Naive thymus-derived CD4-positive, alpha-beta T cell (primary cell): ENCODE results near the gene LDLRAD4. TPM values are rescaled to one million over a fixed set of nuclear protein-coding genes. Genes with fewer than 3 reads are reported as not detected.

ENCODE experiments used
- ATAC-seq: fragments of 150-1000 bp; cut with Tn5 transposase; 2 replicates; pipeline ENCODE4 v1.10.0; 2021; ENCODE audit warnings: mild to moderate bottlenecking, moderate library complexity
- CTCF ChIA-PET: fragments of 350-600 bp; sonication (Branson Sonifier 250); formaldehyde crosslinking; loops from one replicate; lab custom pipeline; 2021; ENCODE audit warnings: antibody characterized with exemption; lab: Charles Lee
- POLR2A ChIA-PET: fragments of 350-600 bp; sonication (Branson Sonifier 250); formaldehyde crosslinking; loops from one replicate; lab custom pipeline; 2021; ENCODE audit warnings: antibody characterized with exemption, inconsistent platforms; lab: Charles Lee
- DNase-seq, 9 donors: peaks; one replicate each; pipeline versions ENCODE4 v3.0.0 to v3.0.0-alpha.2; 2020 to 2022; ENCODE audit warnings: mixed read lengths in 1 of 9
- H3K27ac ChIP-seq: one replicate; pipeline ENCODE4 v1.7.0; 2013; ENCODE audit warnings: mild to moderate bottlenecking, low read depth, low read length, moderate library complexity
- H3K27me3 ChIP-seq, 2 donors: one replicate each; pipeline ENCODE4 v1.7.0; 2013; ENCODE audit warnings: low read length in 2 of 2, mild to moderate bottlenecking in 2 of 2, moderate library complexity in 2 of 2; ENCODE audit not compliant: control insufficient read depth in 2 of 2, insufficient read depth in 2 of 2
- H3K36me3 ChIP-seq, 3 experiments: 1 replicate in 2 of 3; 2 replicates in 1 of 3; pipeline ENCODE4 v1.7.0; 2013; ENCODE audit warnings: low read length in 3 of 3, mild to moderate bottlenecking in 3 of 3, moderate library complexity in 1 of 3; ENCODE audit not compliant: insufficient read depth in 3 of 3, control insufficient read depth in 2 of 3
- H3K4me1 ChIP-seq, 2 donors: one replicate each; pipeline ENCODE4 v1.7.0; 2013; ENCODE audit warnings: low read length in 2 of 2, mild to moderate bottlenecking in 2 of 2, moderate library complexity in 1 of 2; ENCODE audit not compliant: control insufficient read depth in 2 of 2, insufficient read depth in 2 of 2
- H3K4me3 ChIP-seq: 2 replicates; pipeline ENCODE4 v1.7.0; 2013; ENCODE audit warnings: mild to moderate bottlenecking, low read length
- H3K9me3 ChIP-seq, 3 experiments: 1 replicate in 2 of 3; 2 replicates in 1 of 3; pipeline ENCODE4 v1.7.0; 2013; ENCODE audit warnings: low read length in 3 of 3; ENCODE audit not compliant: control insufficient read depth in 2 of 3
- H3K27ac Mint-ChIP-seq, 9 donors: one replicate each; pipeline ENCODE4 v1.8.0; 2020 to 2022; ENCODE audit warnings: mixed read lengths in 9 of 9, mild to moderate bottlenecking in 8 of 9, moderate library complexity in 5 of 9, inconsistent platforms in 2 of 9
- H3K27me3 Mint-ChIP-seq, 5 donors: one replicate each; pipeline ENCODE4 v1.8.0; 2021 to 2022; ENCODE audit warnings: mixed read lengths in 5 of 5, mild to moderate bottlenecking in 1 of 5
- H3K36me3 Mint-ChIP-seq, 5 donors: one replicate each; pipeline ENCODE4 v1.8.0; 2020 to 2022; ENCODE audit warnings: mixed read lengths in 5 of 5, mild to moderate bottlenecking in 3 of 5, inconsistent platforms in 1 of 5
- H3K4me1 Mint-ChIP-seq, 7 donors: one replicate each; pipeline ENCODE4 v1.8.0; 2020 to 2022; ENCODE audit warnings: mixed read lengths in 7 of 7, mild to moderate bottlenecking in 3 of 7, inconsistent platforms in 1 of 7
- H3K4me3 Mint-ChIP-seq, 10 donors: one replicate each; pipeline ENCODE4 v1.8.0; 2020 to 2022; ENCODE audit warnings: mild to moderate bottlenecking in 10 of 10, mixed read lengths in 10 of 10, moderate library complexity in 6 of 10, inconsistent platforms in 2 of 10
- H3K9me3 Mint-ChIP-seq, 11 donors: one replicate each; pipeline ENCODE4 v1.8.0; 2020 to 2022; ENCODE audit warnings: mixed read lengths in 11 of 11, mild to moderate bottlenecking in 4 of 11, inconsistent platforms in 1 of 11, moderate library complexity in 1 of 11
- intact Hi-C, 2 donors: fragments of 100-400 bp; cut with micrococcal nuclease; formaldehyde crosslinking; loops; one replicate each; pipeline ENCODE4 v1.15.1; 2023
- polyA plus RNA-seq, 2 donors: library from polyadenylated mRNA; unstranded; fragments of 300-500 nt; fragmentation: Illumina TruSeq; gene quantifications; one replicate each; pipeline ENCODE4 v1.2.3, GENCODE V29; 2021
- total RNA-seq, 6 experiments: library from RNA in 5 of 6; stranded (reverse) in 5 of 6; gene quantifications; 1 replicate in 5 of 6; 2 replicates in 1 of 6; pipeline ENCODE4 v1.2.3 and lab custom pipeline; 2021 to 2026

The LDLRAD4 gene
- total and polyA plus RNA-seq, 7 experiments from 2014 or later: 13.0 to 84.3 (median 53.7) TPM

- ATAC-seq (no peak), DNase-seq (no peak)
- Mint-ChIP-seq H3K9me3 (peaks cover 0 to 26% (median 6%) of the 10 kb centered on the region in 11 donors), H3K36me3 (peaks cover 0 to 10% (median 1%) of the 10 kb centered on the region in 5 donors), H3K27me3 (peaks cover 0 to 32% (median 6%) of the 10 kb centered on the region in 5 donors), H3K4me3 (no peak overlapping the region), H3K27ac (no peak overlapping the region), H3K4me1 (no peaks in the 10 kb centered on the region)
- Histone ChIP-seq H3K4me3 (no peak overlapping the region), H3K9me3 (peaks cover 0 to 2% (median 0%) of the 10 kb centered on the region in 3 experiments), H3K27ac (no peak overlapping the region), H3K4me1 (no peaks in the 10 kb centered on the region), H3K36me3 (no peaks in the 10 kb centered on the region), H3K27me3 (no peaks in the 10 kb centered on the region)
- intact Hi-C loops: no loop called here
- CTCF ChIA-PET: no interaction called here
- POLR2A ChIA-PET: no interaction called here
Observed at GRCh38 chr18:13194239-13194638, 24.3 kb upstream of the LDLRAD4 start.

- Histone ChIP-seq H3K27me3 (no peaks in the 10 kb centered on the region), H3K4me3 (no peak overlapping the region), H3K4me1 (no peaks in the 10 kb centered on the region), H3K27ac (no peak overlapping the region), H3K9me3 (peaks cover 0 to 5% (median 0%) of the 10 kb centered on the region in 3 experiments), H3K36me3 (no peaks in the 10 kb centered on the region)
- Mint-ChIP-seq H3K27ac (no peak overlapping the region), H3K4me3 (no peak overlapping the region), H3K4me1 (no peaks in the 10 kb centered on the region), H3K27me3 (peaks cover 10 to 29% (median 20%) of the 10 kb centered on the region in 5 donors), H3K9me3 (peaks cover 3 to 47% (median 24%) of the 10 kb centered on the region in 11 donors), H3K36me3 (peaks cover 0 to 26% (median 7%) of the 10 kb centered on the region in 5 donors)
- ATAC-seq (no peak), DNase-seq (no peak)
- ChIA-PET CTCF (interaction anchor here (0.7 kb wide), 1 partner anchor 17 kb away, joined by 3 read pairs; no protein-coding TSS in a partner anchor), POLR2A (no interaction called here)
- intact Hi-C loops: no loop called here
Observed at GRCh38 chr18:13198701-13199100, 19.9 kb upstream of the LDLRAD4 start.

- Mint-ChIP-seq H3K36me3 (peaks cover 0 to 26% (median 7%) of the 10 kb centered on the region in 5 donors), H3K27ac (no peak overlapping the region), H3K4me3 (no peak overlapping the region), H3K4me1 (no peaks in the 10 kb centered on the region), H3K9me3 (peaks cover 3 to 42% (median 24%) of the 10 kb centered on the region in 11 donors), H3K27me3 (peaks cover 10 to 28% (median 20%) of the 10 kb centered on the region in 5 donors)
- no peak for DNase-seq
- intact Hi-C loops: no loop called here
- Histone ChIP-seq H3K27ac (no peak overlapping the region), H3K9me3 (peaks cover 0 to 5% (median 0%) of the 10 kb centered on the region in 3 experiments), H3K36me3 (no peaks in the 10 kb centered on the region), H3K4me1 (no peaks in the 10 kb centered on the region), H3K27me3 (no peaks in the 10 kb centered on the region), H3K4me3 (no peak overlapping the region)
- POLR2A ChIA-PET: no interaction called here
- ATAC-seq: no peak
- CTCF ChIA-PET: no interaction called here
Observed at GRCh38 chr18:13199169-13199568, 19.4 kb upstream of the LDLRAD4 start.

GRCh38 chr18:13201292-13201691 is 17.3 kb upstream of the LDLRAD4 start:
- H3K4me3 Mint-ChIP-seq: no peak overlapping the region
- H3K36me3 Mint-ChIP-seq: peaks cover 0 to 26% (median 7%) of the 10 kb centered on the region in 5 donors
- H3K27ac Mint-ChIP-seq: no peak overlapping the region
- intact Hi-C loops: no loop called here
- H3K27me3 ChIP-seq: no peaks in the 10 kb centered on the region
- H3K27me3 Mint-ChIP-seq: peaks cover 12 to 41% (median 29%) of the 10 kb centered on the region in 5 donors
- no peaks in the 10 kb centered on the region for H3K4me1 Mint-ChIP-seq
- no peak overlapping the region for H3K27ac ChIP-seq
- no peaks in the 10 kb centered on the region for H3K4me1 ChIP-seq
- peaks cover 3 to 35% (median 24%) of the 10 kb centered on the region in 11 donors for H3K9me3 Mint-ChIP-seq
- no peaks in the 10 kb centered on the region for H3K36me3 ChIP-seq
- no peak for DNase-seq
- CTCF ChIA-PET: no interaction called here
- no peak for ATAC-seq
- H3K9me3 ChIP-seq: peaks cover 0 to 5% (median 0%) of the 10 kb centered on the region in 3 experiments
- POLR2A ChIA-PET: no interaction called here
- no peak overlapping the region for H3K4me3 ChIP-seq

- no peak overlapping the region for H3K4me3 Mint-ChIP-seq
- Histone ChIP-seq H3K27ac (no peak overlapping the region), H3K36me3 (no peaks in the 10 kb centered on the region), H3K9me3 (peaks cover 0 to 5% (median 0%) of the 10 kb centered on the region in 3 experiments), H3K4me1 (no peaks in the 10 kb centered on the region), H3K4me3 (no peak overlapping the region), H3K27me3 (no peaks in the 10 kb centered on the region)
- intact Hi-C loops: no loop called here
- ATAC-seq (no peak), DNase-seq (no peak)
- peaks cover 24 to 43% (median 31%) of the 10 kb centered on the region in 5 donors for H3K27me3 Mint-ChIP-seq
- peaks cover 3 to 35% (median 24%) of the 10 kb centered on the region in 11 donors for H3K9me3 Mint-ChIP-seq
- POLR2A ChIA-PET: interaction anchor here (0.6 kb wide), 1 partner anchor 304 kb away, joined by 3 read pairs; no protein-coding TSS in a partner anchor
- CTCF ChIA-PET: no interaction called here
- H3K27ac Mint-ChIP-seq: no peak overlapping the region
- H3K36me3 Mint-ChIP-seq: peaks cover 0 to 26% (median 9%) of the 10 kb centered on the region in 5 donors
- H3K4me1 Mint-ChIP-seq: peaks cover 0 to 7% (median 5%) of the 10 kb centered on the region in 7 donors
Observed at GRCh38 chr18:13202571-13202970, 16.0 kb upstream of the LDLRAD4 start.

GRCh38 chr18:13206301-13206700 is 12.3 kb upstream of the LDLRAD4 start:
- H3K4me1 ChIP-seq: no peaks in the 10 kb centered on the region
- ChIA-PET CTCF (no interaction called here), POLR2A (no interaction called here)
- H3K9me3 Mint-ChIP-seq: peaks cover 0 to 5% (median under 1%) of the 10 kb centered on the region in 11 donors
- no peak overlapping the region for H3K27ac Mint-ChIP-seq
- H3K27me3 ChIP-seq: no peaks in the 10 kb centered on the region
- H3K36me3 ChIP-seq: no peaks in the 10 kb centered on the region
- H3K27ac ChIP-seq: no peak overlapping the region
- intact Hi-C loops: no loop called here
- peaks cover 0 to 6% (median 0%) of the 10 kb centered on the region in 5 donors for H3K36me3 Mint-ChIP-seq
- H3K4me1 Mint-ChIP-seq: peaks cover 0 to 10% (median 6%) of the 10 kb centered on the region in 7 donors
- H3K4me3 Mint-ChIP-seq: no peak overlapping the region
- H3K9me3 ChIP-seq: no peaks in the 10 kb centered on the region
- H3K27me3 Mint-ChIP-seq: peaks cover 32 to 53% (median 33%) of the 10 kb centered on the region in 5 donors
- ATAC-seq (no peak), DNase-seq (no peak)
- H3K4me3 ChIP-seq: no peak overlapping the region

- H3K4me3 ChIP-seq: no peak overlapping the region
- no peaks in the 10 kb centered on the region for H3K4me1 ChIP-seq
- ChIA-PET POLR2A (no interaction called here), CTCF (no interaction called here)
- peaks cover 0 to 6% (median 0%) of the 10 kb centered on the region in 5 donors for H3K36me3 Mint-ChIP-seq
- no peak overlapping the region for H3K4me3 Mint-ChIP-seq
- no peaks in the 10 kb centered on the region for H3K36me3 ChIP-seq
- DNase-seq (no peak), ATAC-seq (no peak)
- no peak overlapping the region for H3K27ac ChIP-seq
- H3K9me3 Mint-ChIP-seq: peaks cover 0 to 5% (median 0%) of the 10 kb centered on the region in 11 donors
- no peaks in the 10 kb centered on the region for H3K9me3 ChIP-seq
- intact Hi-C loops: no loop called here
- peaks cover 0 to 10% (median 6%) of the 10 kb centered on the region in 7 donors for H3K4me1 Mint-ChIP-seq
- H3K27ac Mint-ChIP-seq: peak overlapping the region in 1 of 9 donors; percentile 8
- peaks cover 32 to 58% (median 33%) of the 10 kb centered on the region in 5 donors for H3K27me3 Mint-ChIP-seq
- no peaks in the 10 kb centered on the region for H3K27me3 ChIP-seq
Observed at GRCh38 chr18:13207294-13207693, 11.3 kb upstream of the LDLRAD4 start.
